Ramos (cell line): ENCODE measurements around the gene OR13J1.

Experiments
- in situ Hi-C: fragments of 300-500 bp; cut with MboI; formaldehyde crosslinking; loops from one replicate; pipeline ENCODE4 v1.14.3; 2022; ENCODE audit warnings: low sequenced_read_pairs; ENCODE audit not compliant: unreplicated experiment

OR13J1 gene

GRCh38 chr9:35861161-35861897 lies 8.9 kb downstream of the OR13J1 start:
- in situ Hi-C loops, result no loop called here

GRCh38 chr9:35859990-35860339 lies 10.2 kb downstream of the OR13J1 start:
- in situ Hi-C loops, result no loop called here

- in situ Hi-C loops, result no loop called here
Observed at GRCh38 chr9:35859310-35859989, 10.8 kb downstream of the OR13J1 start.

GRCh38 chr9:35858458-35858857 lies 11.7 kb downstream of the OR13J1 start:
- in situ Hi-C loops, result no loop called here

DNA sequence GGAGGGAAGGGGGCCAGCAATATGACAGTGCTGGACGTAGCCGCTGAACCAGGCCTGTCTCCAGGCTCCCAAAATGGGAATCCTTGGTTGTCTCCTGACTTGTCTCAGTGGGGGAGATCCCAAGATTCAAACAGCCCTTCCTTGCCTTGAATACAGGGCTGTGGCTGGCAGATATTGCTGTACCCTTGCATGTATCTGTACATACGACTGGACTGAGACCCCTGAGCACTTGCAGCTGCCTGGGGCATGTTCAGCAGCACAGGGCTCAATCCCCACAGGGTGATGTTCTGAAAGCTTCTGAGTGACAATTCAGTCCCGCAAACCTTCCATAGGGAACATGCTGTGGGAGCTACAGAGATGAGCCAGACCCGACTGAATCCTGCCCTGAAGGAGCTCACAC lies 13.3 kb downstream of the OR13J1 start:
- in situ Hi-C loops, result no loop called here

GRCh38 chr9:35856206-35856605 lies 14.0 kb downstream of the OR13J1 start:
- in situ Hi-C loops, result no loop called here

- in situ Hi-C loops, result no loop called here
Observed at GRCh38 chr9:35854091-35854762, 16.0 kb downstream of the OR13J1 start.

DNA sequence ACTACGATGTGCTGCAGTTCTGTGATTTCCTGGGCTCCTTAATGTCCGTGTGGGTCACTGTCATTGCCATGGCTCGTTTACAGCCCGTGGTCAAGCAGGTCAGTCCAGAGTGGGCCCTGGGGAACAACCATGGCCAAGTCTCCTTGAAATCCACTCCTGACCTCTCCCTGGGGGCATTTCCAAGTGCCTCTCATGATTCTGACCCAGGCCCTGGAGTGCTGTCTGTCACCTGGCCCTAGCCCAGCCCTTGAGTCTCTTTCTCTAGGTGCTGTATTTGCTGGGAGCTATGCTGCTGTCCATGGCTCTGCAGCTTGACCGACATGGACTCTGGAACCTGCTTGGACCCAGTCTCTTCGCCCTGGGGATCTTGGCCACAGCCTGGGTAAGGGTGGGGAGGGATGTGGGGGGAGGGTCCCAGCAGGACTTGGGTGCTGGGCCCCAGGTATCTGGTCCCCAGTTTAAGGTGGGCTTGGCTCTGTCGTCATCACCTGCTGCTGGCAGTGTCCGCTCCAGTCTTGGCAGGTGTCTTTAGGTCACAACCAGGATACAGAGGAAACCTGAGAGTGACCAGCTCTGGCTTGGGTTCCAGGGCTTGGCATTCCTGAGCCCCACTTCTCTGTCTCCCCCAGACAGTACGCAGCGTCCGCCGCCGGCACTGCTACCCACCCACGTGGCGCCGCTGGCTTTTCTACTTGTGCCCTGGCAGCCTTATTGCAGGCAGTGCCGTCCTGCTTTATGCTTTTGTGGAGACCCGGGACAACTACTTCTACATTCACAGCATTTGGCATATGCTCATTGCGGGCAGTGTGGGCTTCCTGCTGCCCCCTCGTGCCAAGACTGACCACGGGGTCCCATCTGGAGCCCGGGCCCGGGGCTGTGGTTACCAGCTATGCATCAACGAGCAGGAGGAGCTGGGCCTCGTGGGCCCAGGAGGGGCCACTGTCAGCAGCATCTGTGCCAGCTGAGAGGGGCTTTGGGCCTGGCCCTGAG lies 17.0 kb downstream of the OR13J1 start:
- in situ Hi-C loops, result no loop called here

DNA sequence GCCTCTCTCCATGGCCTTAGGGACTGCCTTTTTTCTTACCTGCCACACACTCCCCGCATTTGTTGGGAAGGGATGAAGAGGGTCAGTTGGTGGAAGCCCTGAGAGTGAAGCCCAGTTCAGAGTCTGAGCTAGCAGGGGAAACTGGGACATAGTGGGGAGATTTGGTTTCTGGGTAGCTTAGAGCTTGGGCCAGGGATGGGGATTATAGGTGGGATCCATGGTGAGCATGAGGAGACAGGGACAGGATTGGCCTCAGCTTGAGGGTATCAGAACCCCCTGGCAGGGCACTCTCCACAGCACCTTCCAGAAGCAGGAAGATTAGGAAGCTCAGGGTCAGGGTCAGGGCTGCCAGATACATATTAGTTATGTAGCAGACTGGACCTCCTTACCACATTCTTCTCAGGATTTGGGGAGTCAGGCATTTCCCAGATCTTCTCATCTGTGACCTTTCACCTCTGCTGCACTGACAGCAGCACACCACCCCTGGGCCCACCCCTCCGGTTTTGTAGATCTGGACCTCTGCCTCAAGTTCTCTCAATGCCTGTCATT lies 17.9 kb downstream of the OR13J1 start:
- in situ Hi-C loops, result no loop called here

GRCh38 chr9:35847792-35848572 lies 22.2 kb downstream of the OR13J1 start:
- in situ Hi-C loops, result no loop called here

- in situ Hi-C loops, result no loop called here
Observed at GRCh38 chr9:35845824-35846771, 24.1 kb downstream of the OR13J1 start.

DNA sequence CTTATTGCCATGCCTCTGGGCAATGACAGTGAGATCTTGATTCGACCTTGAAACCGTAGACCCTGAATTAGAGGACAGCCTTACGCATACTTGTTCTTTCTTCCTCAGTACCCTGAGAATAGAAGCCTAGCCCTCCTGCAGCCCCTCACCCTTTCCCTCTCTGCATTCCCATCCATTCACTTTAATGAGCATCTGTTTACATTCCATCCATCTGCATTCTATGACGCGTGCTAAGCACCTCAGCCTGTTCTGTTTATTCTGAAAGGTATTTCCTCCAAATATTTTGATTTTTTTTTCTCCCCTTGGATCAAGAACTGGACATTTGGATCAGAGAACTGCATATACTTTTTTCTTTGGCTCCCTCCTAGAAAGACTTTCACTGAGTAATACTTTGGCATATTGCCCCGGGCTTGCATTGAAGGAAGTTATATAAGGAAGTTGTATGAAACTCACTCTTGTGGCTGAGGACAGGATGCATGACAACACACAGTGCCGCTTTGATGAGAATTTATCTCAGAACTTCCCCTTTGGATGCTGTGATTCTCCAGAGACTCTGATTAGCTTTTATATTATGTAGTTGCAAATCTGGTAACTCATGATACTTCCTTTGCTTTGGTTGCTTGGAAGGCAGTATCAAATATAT lies 25.5 kb downstream of the OR13J1 start:
- in situ Hi-C loops, result no loop called here

DNA sequence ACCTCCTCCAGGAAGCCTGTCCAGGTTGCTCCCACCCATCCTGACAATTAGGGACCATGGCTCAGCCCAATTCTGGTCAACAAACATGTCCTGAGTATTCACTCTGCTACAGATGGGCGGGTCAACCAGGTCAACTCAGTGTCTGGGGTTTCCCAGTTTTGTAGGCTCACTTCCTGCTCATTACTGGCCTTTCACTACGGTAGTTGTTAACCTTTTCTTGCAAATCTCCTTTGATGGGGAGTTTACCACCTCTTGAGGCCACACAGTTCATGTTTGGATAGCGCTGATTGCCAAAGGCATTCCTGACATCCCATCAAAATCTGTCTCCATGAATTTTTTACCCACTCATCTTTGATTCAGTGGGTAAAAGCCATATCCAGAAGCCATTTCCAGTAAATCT lies 27.4 kb downstream of the OR13J1 start:
- in situ Hi-C loops, result no loop called here

DNA sequence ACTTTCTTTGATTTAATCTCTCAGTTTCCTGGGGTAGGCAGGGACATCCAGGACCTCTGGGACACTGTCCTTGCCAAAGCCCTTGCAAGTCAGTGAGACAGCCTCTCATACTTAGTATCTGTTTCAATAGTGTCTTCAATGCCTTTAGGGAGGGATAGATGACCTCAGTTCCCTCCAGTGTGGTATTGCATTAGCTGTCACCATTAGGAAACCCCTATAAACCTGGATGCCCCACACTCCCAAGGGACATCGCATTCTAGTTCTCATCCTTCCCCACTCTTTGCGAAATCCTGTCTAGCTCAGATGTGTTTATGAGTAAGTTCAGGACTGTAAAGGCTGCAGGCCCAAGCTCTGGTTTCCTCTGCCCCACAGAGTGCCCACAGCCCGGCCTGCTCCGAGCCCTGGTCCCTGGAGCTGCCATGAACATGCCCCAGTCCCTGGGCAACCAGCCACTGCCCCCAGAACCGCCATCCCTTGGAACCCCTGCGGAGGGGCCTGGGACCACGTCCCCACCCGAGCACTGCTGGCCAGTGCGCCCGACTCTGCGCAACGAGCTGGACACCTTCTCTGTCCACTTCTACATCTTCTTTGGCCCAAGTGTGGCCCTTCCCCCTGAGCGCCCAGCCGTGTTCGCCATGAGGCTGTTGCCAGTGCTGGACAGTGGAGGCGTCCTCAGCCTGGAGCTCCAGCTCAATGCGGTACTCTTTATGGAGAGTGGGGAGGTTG lies 28.0 kb downstream of the OR13J1 start:
- in situ Hi-C loops, result no loop called here

GRCh38 chr9:35841645-35841900 lies 28.6 kb downstream of the OR13J1 start:
- in situ Hi-C loops, result no loop called here

GRCh38 chr9:35840881-35841644 lies 29.1 kb downstream of the OR13J1 start:
- in situ Hi-C loops, result no loop called here

- in situ Hi-C loops, result no loop called here
Observed at GRCh38 chr9:35839926-35840325, 30.3 kb downstream of the OR13J1 start.
